GM18526 (cell line): ENCODE results near the gene NRXN2.

Experiments used
- POLR2A ChIP-seq: IDR thresholded peaks from 3 replicates; pipeline ENCODE4 v1.6.1; 2011; ENCODE audit not compliant: insufficient read length; ENCODE audit errors: extremely low read depth

Gene NRXN2

GRCh38 chr11:64591257-64592233 lies 131.5 kb downstream of the NRXN2 start:
- no peak for TF ChIP-seq POLR2A

GRCh38 chr11:64590763-64591221 lies 132.2 kb downstream of the NRXN2 start, which contains the start of gene SLC22A12:
Gene SLC22A12 (plus strand): TSS chr11:64591220. CDS start chr11:64591557, 337 bp downstream.
- no peak for TF ChIP-seq POLR2A

- no peak for TF ChIP-seq POLR2A
Observed at GRCh38 chr11:64588701-64589100, 134.3 kb downstream of the NRXN2 start.

DNA sequence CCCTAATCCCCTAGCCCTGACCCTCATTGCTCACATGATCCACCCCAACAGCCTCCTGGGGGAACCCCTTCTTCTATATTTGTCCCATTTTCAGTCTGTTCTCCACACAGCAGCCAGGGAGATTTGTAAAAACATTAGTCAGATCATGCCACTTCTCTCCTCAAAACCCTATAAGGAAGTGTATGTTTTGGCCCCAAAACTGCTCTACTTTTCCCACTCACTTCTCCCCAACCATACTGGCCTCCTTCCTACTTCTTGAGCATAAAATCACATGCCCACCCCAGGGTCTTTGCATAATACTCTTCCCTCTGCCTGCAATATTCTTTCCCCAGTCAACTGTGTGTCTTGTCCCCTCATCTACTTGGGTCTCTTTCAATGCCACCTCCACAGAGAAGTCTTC lies 136.6 kb downstream of the NRXN2 start:
- TF ChIP-seq POLR2A, result no peak

- TF ChIP-seq POLR2A, result no peak
Observed at GRCh38 chr11:64585150-64585549, 137.8 kb downstream of the NRXN2 start.

GRCh38 chr11:64583296-64584262 lies 139.4 kb downstream of the NRXN2 start:
- TF ChIP-seq POLR2A, result no peak

DNA sequence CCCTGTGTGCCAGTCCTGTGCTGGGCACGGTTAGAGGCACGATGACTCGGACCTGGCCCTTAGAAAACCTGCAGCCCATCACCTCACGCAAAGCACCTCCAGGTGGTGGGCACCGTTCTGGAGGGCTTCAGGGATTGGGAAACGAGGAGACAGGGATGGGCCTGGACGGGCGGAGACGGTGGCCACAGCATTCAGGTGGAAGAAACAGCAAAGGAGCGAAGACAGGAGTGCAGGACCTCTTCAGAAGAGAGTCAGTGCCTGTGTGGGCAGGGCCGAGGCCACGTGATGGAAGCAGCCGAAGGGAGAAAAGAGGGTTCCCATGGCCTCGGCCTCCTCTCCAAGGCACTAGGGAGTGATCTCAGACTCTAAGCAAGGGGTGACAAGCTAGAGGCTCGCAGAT lies 140.1 kb downstream of the NRXN2 start:
- no peak for TF ChIP-seq POLR2A

GRCh38 chr11:64581057-64581523 lies 141.9 kb downstream of the NRXN2 start:
- no peak for TF ChIP-seq POLR2A

DNA sequence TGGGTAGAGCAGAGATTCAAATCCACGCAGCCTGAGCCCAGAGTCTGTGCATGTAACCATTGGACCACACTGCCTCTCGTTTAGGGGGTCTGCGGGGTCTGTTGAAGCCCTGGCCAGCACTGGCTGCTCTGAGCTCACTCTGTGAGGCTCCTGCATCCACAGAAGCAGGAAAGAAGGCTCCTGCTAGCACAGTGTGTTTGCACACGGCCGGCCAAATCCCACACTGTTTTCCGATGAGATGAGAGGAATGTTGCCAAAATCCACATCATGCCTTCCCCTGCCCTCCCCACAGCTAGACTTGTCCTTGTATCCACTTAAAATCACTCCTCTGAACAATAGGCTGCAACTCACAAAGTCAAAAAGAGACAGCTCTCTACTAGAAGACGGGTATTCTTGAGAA lies 142.6 kb downstream of the NRXN2 start:
- no peak for TF ChIP-seq POLR2A

DNA sequence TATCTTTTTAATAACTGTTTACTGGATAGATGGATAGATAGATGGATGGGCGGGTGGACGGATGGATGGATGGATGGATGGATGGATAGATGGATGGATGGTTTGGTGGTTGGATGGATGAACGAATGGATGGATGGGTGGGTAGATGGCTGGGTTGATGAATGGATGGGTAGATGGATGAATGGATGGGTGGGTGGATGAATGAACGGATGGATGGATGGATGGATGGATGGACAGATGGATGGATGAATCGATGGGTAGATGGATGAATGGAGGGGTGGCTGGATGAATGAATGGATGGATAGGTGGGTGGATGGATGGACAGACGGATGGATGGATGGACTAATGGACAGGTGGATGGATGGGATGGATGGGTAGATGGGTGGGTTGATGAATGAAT lies 145.8 kb downstream of the NRXN2 start:
- TF ChIP-seq POLR2A, result no peak

- no peak for TF ChIP-seq POLR2A
Observed at GRCh38 chr11:64572143-64572542, 150.9 kb downstream of the NRXN2 start.

- no peak for TF ChIP-seq POLR2A
Observed at GRCh38 chr11:64571410-64572091, 151.4 kb downstream of the NRXN2 start.

- TF ChIP-seq POLR2A, result no peak
Observed at GRCh38 chr11:64571050-64571409, 152.0 kb downstream of the NRXN2 start.

DNA sequence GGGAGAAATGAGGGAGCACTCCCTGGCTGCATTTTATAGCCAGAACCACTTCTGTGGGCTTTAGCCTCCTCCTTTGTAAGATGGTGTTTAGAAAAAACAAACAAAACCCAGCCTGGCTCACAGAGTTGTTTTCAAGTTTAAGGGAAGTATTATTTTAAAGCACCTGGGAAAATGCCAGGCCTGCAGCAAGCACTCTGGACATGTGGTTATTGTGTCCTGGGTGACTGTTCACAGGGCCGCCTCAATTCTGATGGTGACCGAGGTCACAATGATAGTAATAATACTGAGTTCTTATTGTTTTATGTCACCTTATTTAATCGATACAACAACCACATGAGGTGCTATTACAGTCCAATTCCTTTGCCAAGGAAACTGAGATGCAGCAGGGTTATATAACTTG lies 152.7 kb downstream of the NRXN2 start:
- TF ChIP-seq POLR2A, result no peak

- TF ChIP-seq POLR2A, result no peak
Observed at GRCh38 chr11:64569300-64569970, 153.6 kb downstream of the NRXN2 start.
